GM12878 (cell line): ENCODE measurements around the gene MAGI2. TPM values are rescaled to one million over a fixed set of nuclear protein-coding genes. Genes with fewer than 3 reads are reported as not detected.

Source experiments
- ATAC-seq: fragments of 200-7000 bp; cut with Tn5 transposase; 3 replicates; pipeline ENCODE4 v1.9.1; 2020; ENCODE audit warnings: mild to moderate bottlenecking, moderate library complexity
- BruUV-seq: library from RNA; stranded (reverse); fragments of 400-500 nt; replicated peaks from 2 replicates; lab custom pipeline; 2021; lab: Mats Ljungman, UMichigan
- CTCF ChIA-PET: fragments of 300-600 bp; sonication (Branson Sonifier 250); formaldehyde crosslinking; extraction: SDS; loops from one replicate; lab custom pipeline; 2021; ENCODE audit warnings: inconsistent platforms; lab: Yijun Ruan, JAX
- POLR2A ChIA-PET: fragments of 350-600 bp; formaldehyde crosslinking; extraction: SDS; loops from one replicate; lab custom pipeline; 2021; ENCODE audit warnings: inconsistent platforms; lab: Charles Lee
- RAD21 ChIA-PET: fragments of 300-600 bp; sonication (Branson Sonifier 250); formaldehyde crosslinking; loops from one replicate; lab custom pipeline; 2023; ENCODE audit warnings: antibody characterized with exemption; ENCODE audit not compliant: unreplicated experiment; lab: Charles Lee
- SMC1A ChIA-PET: fragments of 300-600 bp; sonication (Branson Sonifier 250); formaldehyde crosslinking; loops from one replicate; lab custom pipeline; 2023; ENCODE audit not compliant: unreplicated experiment, uncharacterized antibody; lab: Charles Lee
- DNase-seq: peaks from one replicate; pipeline ENCODE4 v3.0.0-alpha.2; 2011; ENCODE audit warnings: low read depth, low spot score
- FAIRE-seq: peaks from 3 replicates; lab custom pipeline; 2011; peaks lifted over from hg19 to GRCh38; lab: Jason Lieb, UNC
- H2AFZ ChIP-seq: 2 replicates; pipeline ENCODE4 v1.6.0; 2011; ENCODE audit warnings: low read depth, low read length, control low read depth; ENCODE audit not compliant: control insufficient read depth
- H3K27ac ChIP-seq: 2 replicates; pipeline ENCODE4 v1.5.1; 2011; ENCODE audit warnings: control low read depth; ENCODE audit not compliant: control insufficient read depth, insufficient read depth
- H3K27me3 ChIP-seq, 2 experiments: replicated peaks in 1 of 2; 2 replicates each; pipeline versions ENCODE4 v1.6.0 to v1.6.1; 2011; ENCODE audit warnings: low read length in 1 of 2; ENCODE audit not compliant: control insufficient read depth in 2 of 2, insufficient read depth in 2 of 2
- H3K36me3 ChIP-seq, 2 experiments: 2 replicates each; pipeline ENCODE4 v1.5.1; 2011; ENCODE audit warnings: low read length in 1 of 2; ENCODE audit not compliant: control insufficient read depth in 2 of 2, insufficient read depth in 2 of 2
- H3K4me1 ChIP-seq: 2 replicates; pipeline ENCODE4 v1.6.1; 2011; ENCODE audit warnings: mild to moderate bottlenecking, low read length, moderate library complexity, mixed read lengths; ENCODE audit not compliant: control insufficient read depth, insufficient read depth
- H3K4me2 ChIP-seq: 2 replicates; pipeline ENCODE4 v1.6.0; 2011; ENCODE audit warnings: control low read depth; ENCODE audit not compliant: control insufficient read depth, insufficient read depth
- H3K4me3 ChIP-seq: fragments of 200-600 bp; sonication (generic); 2 replicates; pipeline ENCODE4 v1.5.1; 2016
- H3K79me2 ChIP-seq: 2 replicates; pipeline ENCODE4 v1.6.0; 2011; ENCODE audit warnings: low read length; ENCODE audit not compliant: control insufficient read depth, insufficient read depth
- H3K9ac ChIP-seq: 2 replicates; pipeline ENCODE4 v1.8.0; 2011; ENCODE audit warnings: low read length, control low read depth, mixed read lengths; ENCODE audit not compliant: control insufficient read depth, insufficient read depth
- H3K9me3 ChIP-seq: replicated peaks from 3 replicates; pipeline ENCODE4 v1.5.1; 2011; ENCODE audit warnings: mild to moderate bottlenecking, low read length; ENCODE audit not compliant: control insufficient read depth, insufficient read depth
- H4K20me1 ChIP-seq: 2 replicates; pipeline ENCODE4 v1.6.0; 2011; ENCODE audit not compliant: control insufficient read depth, insufficient read depth
- EP300 ChIP-seq, 2 experiments: fragments of 150-350 bp in 1 of 2; IDR thresholded peaks; 2 replicates each; pipeline ENCODE4 v1.6.1; 2011 to 2012; ENCODE audit warnings: low read depth in 2 of 2, low read length in 2 of 2, borderline replicate concordance in 1 of 2, improper control_type of control experiment in 1 of 2, inconsistent platforms in 1 of 2; ENCODE audit not compliant: control insufficient read depth in 1 of 2
- IRF4 ChIP-seq: IDR thresholded peaks from 2 replicates; pipeline ENCODE4 v1.6.1; 2011; ENCODE audit warnings: low read depth, low read length
- TCF7 ChIP-seq: IDR thresholded peaks from 2 replicates; pipeline ENCODE4 v1.6.1; 2014; ENCODE audit warnings: antibody characterized with exemption, borderline replicate concordance
- ZBTB40 ChIP-seq: fragments of 450-650 bp; IDR thresholded peaks from 2 replicates; pipeline ENCODE4 v1.6.1; 2016; ENCODE audit warnings: mild to moderate bottlenecking, moderate library complexity, borderline replicate concordance
- WGBS: methylation state at CpG from one replicate; pipeline ENCODE4 v1.1.6; 2016; ENCODE audit warnings: low lambda C conversion rate; ENCODE audit not compliant: insufficient replicate concordance, insufficient coverage; ENCODE audit errors: missing lambda C conversion rate; 5-methylcytosine and 5-hydroxymethylcytosine counted together
- in situ Hi-C: fragments of 300-500 bp; cut with MboI; formaldehyde crosslinking; loops from 9 replicates; pipeline ENCODE4 v1.14.3; 2018; ENCODE audit warnings: mixed read lengths
- intact Hi-C: fragments of 100-400 bp; cut with micrococcal nuclease; formaldehyde crosslinking; loops from one replicate; pipeline ENCODE4 v1.14.2; 2022; ENCODE audit not compliant: unreplicated experiment
- polyA plus RNA-seq, 11 experiments: library from polyadenylated mRNA; depleted of rRNA in 4 of 11; unstranded in 6 of 11; stranded (reverse) in 5 of 11; fragments of >200 nt; fragmentation: Nextera tagmentation in 4 of 11; fragmentation: Illumina TruSeq in 1 of 11; extraction: Ambion mirVana in 4 of 11; extraction: Trizol in 1 of 11; gene quantifications; 1 replicate in 1 of 11; 2 replicates in 10 of 11; pipeline versions ENCODE4 v1.2.1 to v1.2.3, GENCODE V29; 2011 to 2016; ENCODE audit warnings: inconsistent platforms in 2 of 11, missing spikeins in 2 of 11, low read depth in 1 of 11
- total RNA-seq, 4 experiments: library from RNA; depleted of rRNA in 3 of 4; stranded (reverse); fragments of >200 nt in 3 of 4; fragmentation: Illumina TruSeq in 1 of 4; extraction: Trizol in 1 of 4; gene quantifications; 2 replicates each; pipeline versions ENCODE4 v1.2.1 to v1.2.3, GENCODE V29; 2013 to 2021
- TF ChIP-seq, protein P1 (sequence below): fragments of 450-650 bp; formaldehyde crosslinking; IDR thresholded peaks from 2 replicates; pipeline ENCODE4 v1.5.0; 2022; ENCODE audit warnings: mild to moderate bottlenecking, missing genetic modification characterization

MAGI2 gene
- total and polyA plus RNA-seq, 10 of the 15 experiments (the other 5 are each of a cell fraction or from before 2014, with no cell fraction given), result 0.01 to 0.31 (median 0.05) TPM; not detected in 2

DNA sequence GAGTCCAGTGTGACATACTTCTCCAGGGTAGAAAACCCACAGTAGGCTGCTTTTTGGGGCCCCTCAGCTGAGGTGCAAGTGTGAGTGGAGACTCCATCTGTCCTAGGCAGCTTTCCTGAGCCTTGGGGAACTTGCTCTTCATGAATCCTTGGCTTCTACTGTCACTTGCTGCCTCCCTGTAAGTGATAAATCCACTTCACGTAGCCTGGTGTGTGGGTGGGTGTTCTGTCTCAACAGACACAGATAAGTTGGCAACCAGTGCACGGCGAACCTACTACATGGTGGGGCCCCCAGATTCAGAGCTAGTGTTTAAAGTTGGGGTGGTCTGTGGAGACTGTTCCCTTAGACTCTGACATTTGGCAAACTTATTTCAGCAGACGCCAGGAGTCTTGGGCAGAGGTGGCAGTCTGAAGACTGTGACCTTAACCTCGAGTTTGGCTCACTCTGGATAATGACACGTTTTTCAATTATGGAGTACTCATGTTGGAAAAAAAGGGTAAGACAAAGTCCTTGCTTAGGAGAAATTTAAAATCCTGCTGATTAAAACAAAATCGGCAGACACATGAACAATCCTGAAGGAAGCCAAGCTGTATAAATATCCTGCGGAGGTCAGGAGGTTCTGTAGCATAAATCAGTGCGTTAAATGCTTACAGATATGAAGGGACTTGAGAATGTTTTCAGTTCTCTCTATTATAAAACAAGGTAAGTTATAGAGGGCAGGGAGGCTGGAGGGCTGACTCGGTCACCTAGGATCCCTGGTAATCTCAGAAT lies 1278.0 kb downstream of the MAGI2 start:
- FAIRE-seq (no peak), DNase-seq (no peak), ATAC-seq (no peak)
- TF ChIP-seq IRF4, result no peak
- TF ChIP-seq, protein P1, sequence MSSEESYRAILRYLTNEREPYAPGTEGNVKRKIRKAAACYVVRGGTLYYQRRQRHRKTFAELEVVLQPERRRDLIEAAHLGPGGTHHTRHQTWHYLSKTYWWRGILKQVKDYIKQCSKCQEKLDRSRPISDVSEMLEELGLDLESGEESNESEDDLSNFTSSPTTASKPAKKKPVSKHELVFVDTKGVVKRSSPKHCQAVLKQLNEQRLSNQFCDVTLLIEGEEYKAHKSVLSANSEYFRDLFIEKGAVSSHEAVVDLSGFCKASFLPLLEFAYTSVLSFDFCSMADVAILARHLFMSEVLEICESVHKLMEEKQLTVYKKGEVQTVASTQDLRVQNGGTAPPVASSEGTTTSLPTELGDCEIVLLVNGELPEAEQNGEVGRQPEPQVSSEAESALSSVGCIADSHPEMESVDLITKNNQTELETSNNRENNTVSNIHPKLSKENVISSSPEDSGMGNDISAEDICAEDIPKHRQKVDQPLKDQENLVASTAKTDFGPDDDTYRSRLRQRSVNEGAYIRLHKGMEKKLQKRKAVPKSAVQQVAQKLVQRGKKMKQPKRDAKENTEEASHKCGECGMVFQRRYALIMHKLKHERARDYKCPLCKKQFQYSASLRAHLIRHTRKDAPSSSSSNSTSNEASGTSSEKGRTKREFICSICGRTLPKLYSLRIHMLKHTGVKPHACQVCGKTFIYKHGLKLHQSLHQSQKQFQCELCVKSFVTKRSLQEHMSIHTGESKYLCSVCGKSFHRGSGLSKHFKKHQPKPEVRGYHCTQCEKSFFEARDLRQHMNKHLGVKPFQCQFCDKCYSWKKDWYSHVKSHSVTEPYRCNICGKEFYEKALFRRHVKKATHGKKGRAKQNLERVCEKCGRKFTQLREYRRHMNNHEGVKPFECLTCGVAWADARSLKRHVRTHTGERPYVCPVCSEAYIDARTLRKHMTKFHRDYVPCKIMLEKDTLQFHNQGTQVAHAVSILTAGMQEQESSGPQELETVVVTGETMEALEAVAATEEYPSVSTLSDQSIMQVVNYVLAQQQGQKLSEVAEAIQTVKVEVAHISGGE, result no peak
- TF ChIP-seq EP300 (IDR thresholded peaks at IDR 0.05; ENCODE audit: borderline replicate concordance in 1 of 2, control insufficient read depth in 1 of 2, low read depth in 2 of 2, low read length in 2 of 2), result no peak
- TF ChIP-seq ZBTB40, result no peak
- no peak for TF ChIP-seq TCF7
- no peaks in the 10 kb centered on the region for H4K20me1 ChIP-seq
- no TSS peak for BruUV-seq
- no peaks in the 10 kb centered on the region for H3K36me3 ChIP-seq
- SMC1A ChIA-PET, result no interaction called here
- H3K9me3 ChIP-seq, result no peaks in the 10 kb centered on the region
- no peak overlapping the region for H3K4me2 ChIP-seq
- intact Hi-C loops, result no loop called here
- H3K27me3 ChIP-seq, result peaks cover 0 to 8% of the 10 kb centered on the region in 2 experiments; a peak in 2 of 4 replicates
- in situ Hi-C loops, result no loop called here
- no peak overlapping the region for H3K9ac ChIP-seq
- H3K4me1 ChIP-seq, result no peaks in the 10 kb centered on the region
- H3K4me3 ChIP-seq, result no peak overlapping the region
- H3K27ac ChIP-seq, result no peak overlapping the region
- WGBS, result 29% methylated on average over 10 of the region's 10 CpGs
- RAD21 ChIA-PET, result no interaction called here
- H3K79me2 ChIP-seq, result no peaks in the 10 kb centered on the region
- CTCF ChIA-PET, result no interaction called here
- POLR2A ChIA-PET, result no interaction called here
- no peak overlapping the region for H2AFZ ChIP-seq
